ENCODE measurements around the gene UNC79. TPM values are rescaled to one million over a fixed set of nuclear protein-coding genes. Genes with fewer than 3 reads are reported as not detected.
"Not testable (repeated sequence)": the region's sequence is repeated elsewhere in the genome, so short reads cannot be mapped to it uniquely, and the experiment has no call there.

Gene UNC79
- total and polyA plus RNA-seq, 11 donors, result 0.04 to 0.58 (median 0.42) TPM

- Histone ChIP-seq H3K4me1 (no peaks in the 10 kb centered on the region), H3K27ac (no peak overlapping the region), H3K36me3 (no peaks in the 10 kb centered on the region), H3K27me3 (no peaks in the 10 kb centered on the region), H3K4me3 (no peak overlapping the region), H3K9me3 (no peaks in the 10 kb centered on the region)
- WGBS, 4 donors, result 79 to 88% (median 84%) methylated on average over 5 of the region's 5 CpGs
- DNase-seq (no peak), ATAC-seq (no peak)
- no peak for TF ChIP-seq POLR2A (IDR thresholded peaks at IDR 0.05)
- no peak for TF ChIP-seq CTCF (IDR thresholded peaks at IDR 0.05)
- intact Hi-C loops (cut with DNase I), result no loop called here
These were observed 80.3 kb downstream of the UNC79 start for GRCh38 chr14:93511001-93511400.

- Histone ChIP-seq H3K9me3 (peaks cover 0 to 48% (median 25%) of the 10 kb centered on the region in 12 donors), H3K27ac (no peak overlapping the region), H3K4me1 (no peaks in the 10 kb centered on the region), H3K4me3 (no peak overlapping the region), H3K36me3 (no peaks in the 10 kb centered on the region), H3K27me3 (no peaks in the 10 kb centered on the region)
- TF ChIP-seq POLR2A (IDR thresholded peaks at IDR 0.05) (no peak), CTCF (IDR thresholded peaks at IDR 0.05) (no peak)
- ATAC-seq, result no peak
- no peak for DNase-seq
- WGBS, 4 donors, result 94 to 99% (median 95%) methylated on average over 3 of the region's 3 CpGs
- intact Hi-C loops (cut with DNase I), result no loop called here
These were observed 89.4 kb downstream of the UNC79 start for GRCh38 chr14:93520053-93520607.

- intact Hi-C loops (cut with DNase I), result no loop called here
- Histone ChIP-seq H3K4me3 (no peak overlapping the region), H3K27me3 (no peaks in the 10 kb centered on the region), H3K9me3 (peaks cover 0 to 40% (median 23%) of the 10 kb centered on the region in 12 donors), H3K4me1 (no peaks in the 10 kb centered on the region), H3K27ac (no peak overlapping the region), H3K36me3 (no peaks in the 10 kb centered on the region)
- TF ChIP-seq CTCF (IDR thresholded peaks at IDR 0.05), result no peak
- TF ChIP-seq POLR2A (IDR thresholded peaks at IDR 0.05), result no peak
- ATAC-seq, result no peak
- no peak for DNase-seq
These were observed 91.5 kb downstream of the UNC79 start for GRCh38 chr14:93522221-93522620.

- intact Hi-C loops (cut with DNase I); H3K27me3 ChIP-seq; H3K4me1 ChIP-seq; H3K36me3 ChIP-seq; DNase-seq; ATAC-seq; H3K27ac ChIP-seq; H3K4me3 ChIP-seq: not testable (repeated sequence)
- WGBS, 4 donors, result 76 to 88% (median 80%) methylated on average over 5 of the region's 5 CpGs
- peaks cover 0 to 15% (median 8%) of the 10 kb centered on the region in 12 donors for H3K9me3 ChIP-seq
These were observed 94.5 kb downstream of the UNC79 start for GRCh38 chr14:93525216-93525615.

Measured in heart left ventricle (tissue), 16 donors.